Neural cell (in vitro differentiated cells): Measurements from ENCODE around the gene ABHD12. TPM values are rescaled to one million over a fixed set of nuclear protein-coding genes. Genes with fewer than 3 reads are reported as not detected.

Experiments used
- H2AFZ ChIP-seq: fragments of 200-600, 300-800 bp; sonication (generic), shearing (Covaris generic); 2 replicates; pipeline ENCODE4 v1.6.0; 2014; ENCODE audit warnings: low read depth, mild to moderate bottlenecking, antibody characterized with exemption, low read length, moderate library complexity
- H3F3A ChIP-seq: fragments of 200-600 bp; shearing (Covaris generic); 2 replicates; pipeline ENCODE4 v1.6.1; 2016; ENCODE audit warnings: mild to moderate bottlenecking, moderate library complexity, mixed read lengths, antibody characterized with exemption, low read length; ENCODE audit not compliant: insufficient read depth, poor library complexity, severe bottlenecking
- H3K27ac ChIP-seq: fragments of 200-600, 300-800 bp; sonication (generic), shearing (Covaris generic); 2 replicates; pipeline ENCODE4 v1.5.1; 2014; ENCODE audit warnings: mild to moderate bottlenecking, low read length, moderate library complexity
- H3K27me3 ChIP-seq: fragments of 300-800, 200-600 bp; sonication (generic), shearing (Covaris generic); 2 replicates; pipeline ENCODE4 v1.6.0; 2014; ENCODE audit warnings: mild to moderate bottlenecking, low read depth, low read length, moderate library complexity; ENCODE audit not compliant: insufficient read depth
- H3K36me3 ChIP-seq: fragments of 300-800, 200-600 bp; sonication (generic), shearing (Covaris generic); 2 replicates; pipeline ENCODE4 v1.5.1; 2014; ENCODE audit warnings: mild to moderate bottlenecking, antibody characterized with exemption, low read length, moderate library complexity; ENCODE audit not compliant: insufficient read depth
- H3K4me2 ChIP-seq: fragments of 300-800, 200-600 bp; sonication (generic), shearing (Covaris generic); 2 replicates; pipeline ENCODE4 v1.6.0; 2014; ENCODE audit warnings: mild to moderate bottlenecking, low read length
- H3K4me3 ChIP-seq: fragments of 300-800, 200-600 bp; sonication (generic), shearing (Covaris generic); 2 replicates; pipeline ENCODE4 v1.5.1; 2014; ENCODE audit warnings: mild to moderate bottlenecking, low read length, moderate library complexity
- H3K79me2 ChIP-seq: fragments of 200-600 bp; shearing (Covaris generic); replicated peaks from 2 replicates; pipeline ENCODE4 v1.6.0; 2014; ENCODE audit warnings: mild to moderate bottlenecking, low read length, moderate library complexity; ENCODE audit not compliant: insufficient read depth
- H3K9ac ChIP-seq: fragments of 300-800, 200-600 bp; sonication (generic), shearing (Covaris generic); 2 replicates; pipeline ENCODE4 v1.6.1; 2016; ENCODE audit warnings: mild to moderate bottlenecking, low read length, mixed read lengths
- H3K9me2 ChIP-seq: fragments of 200-600 bp; shearing (Covaris generic); 2 replicates; pipeline ENCODE4 v1.6.1; 2016; ENCODE audit warnings: mild to moderate bottlenecking, low read length, mixed read lengths; ENCODE audit not compliant: insufficient read depth
- H3K9me3 ChIP-seq: fragments of 200-600, 300-800 bp; sonication (generic), shearing (Covaris generic); 2 replicates; pipeline ENCODE4 v1.6.1; 2016; ENCODE audit warnings: mild to moderate bottlenecking, mixed run types, low read length, moderate library complexity, mixed read lengths
- H4K20me1 ChIP-seq: fragments of 200-600 bp; shearing (Covaris generic); 2 replicates; pipeline ENCODE4 v1.6.1; 2016; ENCODE audit warnings: mild to moderate bottlenecking, mixed run types; ENCODE audit not compliant: insufficient read depth
- CTCF ChIP-seq: fragments of 450-650 bp; IDR thresholded peaks from 2 replicates; pipeline ENCODE4 v1.5.1; 2014; ENCODE audit warnings: antibody characterized with exemption, mild to moderate bottlenecking, moderate library complexity; ENCODE audit not compliant: poor library complexity, severe bottlenecking
- EP300 ChIP-seq: fragments of 450-650 bp; conservative IDR thresholded peaks from 2 replicates; pipeline ENCODE4 v1.6.1; 2014; ENCODE audit warnings: antibody characterized with exemption, mild to moderate bottlenecking, moderate library complexity; ENCODE audit not compliant: poor library complexity, severe bottlenecking
- EZH2 ChIP-seq: fragments of 200-600, 300-800 bp; shearing (Covaris generic), sonication (generic); IDR thresholded peaks from 2 replicates; pipeline ENCODE4 v1.6.1; 2014; ENCODE audit warnings: antibody characterized with exemption, low read length, borderline replicate concordance, mild to moderate bottlenecking; ENCODE audit not compliant: insufficient read depth, poor library complexity, severe bottlenecking
- MXI1 ChIP-seq: fragments of 450-650 bp; conservative IDR thresholded peaks from 2 replicates; pipeline ENCODE4 v1.6.1; 2014; ENCODE audit warnings: antibody characterized with exemption, mild to moderate bottlenecking; ENCODE audit not compliant: poor library complexity, severe bottlenecking
- POLR2AphosphoS5 ChIP-seq: IDR thresholded peaks from 2 replicates; pipeline ENCODE4 v1.6.1; 2012
- RAD21 ChIP-seq: fragments of 450-650 bp; conservative IDR thresholded peaks from 2 replicates; pipeline ENCODE4 v1.6.1; 2014; ENCODE audit warnings: antibody characterized with exemption, mild to moderate bottlenecking, moderate library complexity
- REST ChIP-seq: IDR thresholded peaks from 2 replicates; pipeline ENCODE4 v1.6.1; 2012; ENCODE audit warnings: borderline replicate concordance
- SMC3 ChIP-seq: fragments of 450-650 bp; conservative IDR thresholded peaks from 2 replicates; pipeline ENCODE4 v1.6.1; 2014; ENCODE audit warnings: antibody characterized with exemption, mild to moderate bottlenecking, moderate library complexity; ENCODE audit not compliant: poor library complexity
- TAF1 ChIP-seq: IDR thresholded peaks from 2 replicates; pipeline ENCODE4 v1.6.1; 2012; ENCODE audit warnings: low read depth
- polyA plus RNA-seq: library from polyadenylated mRNA; depleted of rRNA; stranded (reverse); fragments of >200 nt; gene quantifications from 2 replicates; pipeline ENCODE4 v1.2.3, GENCODE V29; 2014

Gene ABHD12
- polyA plus RNA-seq, 1 donor from 2014 or later, result 32.3 TPM

- TF ChIP-seq POLR2AphosphoS5 (no peak), SMC3 (no peak), TAF1 (no peak), EZH2 (no peak), CTCF (no peak), RAD21 (no peak), MXI1 (no peak), REST (no peak), EP300 (no peak)
- Histone ChIP-seq H4K20me1 (no peaks in the 10 kb centered on the region), H3K4me2 (no peak overlapping the region), H3K9me2 (no peaks in the 10 kb centered on the region), H3K79me2 (no peaks in the 10 kb centered on the region), H3K9me3 (peaks cover 2% of the 10 kb centered on the region), H3K4me3 (no peak overlapping the region), H3K27ac (no peak overlapping the region), H3K36me3 (no peaks in the 10 kb centered on the region), H2AFZ (no peak overlapping the region), H3K9ac (no peak overlapping the region), H3F3A (no peaks in the 10 kb centered on the region), H3K27me3 (no peaks in the 10 kb centered on the region)
Measured at GRCh38 chr20:25369971-25370370, 20.7 kb downstream of the ABHD12 start.

GRCh38 chr20:25369529-25369928 is 21.1 kb downstream of the ABHD12 start:
- Histone ChIP-seq H3K9me3 (peaks cover 2% of the 10 kb centered on the region), H3K9me2 (no peaks in the 10 kb centered on the region), H3K27ac (no peak overlapping the region), H3K9ac (no peak overlapping the region), H3K27me3 (no peaks in the 10 kb centered on the region), H2AFZ (no peak overlapping the region), H3K79me2 (no peaks in the 10 kb centered on the region), H3K4me2 (no peak overlapping the region), H3K4me3 (no peak overlapping the region), H3F3A (no peaks in the 10 kb centered on the region), H4K20me1 (no peaks in the 10 kb centered on the region), H3K36me3 (no peaks in the 10 kb centered on the region)
- TF ChIP-seq CTCF (no peak), POLR2AphosphoS5 (no peak), TAF1 (no peak), RAD21 (no peak), SMC3 (no peak), EZH2 (no peak), EP300 (no peak), MXI1 (no peak), REST (no peak)
